ENCODE measurements around the gene ATP8A1. TPM values are rescaled to one million over a fixed set of nuclear protein-coding genes. Genes with fewer than 3 reads are reported as not detected.
A peak's percentile ranks its signal among the peaks of the same experiment; 100 is the strongest.

Gene ATP8A1
- polyA plus RNA-seq, 1 donor, result 4.6 TPM

GRCh38 chr4:42649870-42650269 lies 7.0 kb downstream of the ATP8A1 start:
- DNase-seq, result no peak

GRCh38 chr4:42646999-42647541 lies 9.8 kb downstream of the ATP8A1 start:
- no peak for DNase-seq

- no peak for DNase-seq
These were observed 10.7 kb downstream of the ATP8A1 start for GRCh38 chr4:42646013-42646784.

GRCh38 chr4:42644897-42645296 lies 12.0 kb downstream of the ATP8A1 start:
- DNase-seq, result no peak

GRCh38 chr4:42643685-42644084 lies 13.2 kb downstream of the ATP8A1 start:
- no peak for DNase-seq

- peak; percentile 11 for DNase-seq
These were observed 13.9 kb downstream of the ATP8A1 start for GRCh38 chr4:42642845-42643615.

- no peak for DNase-seq
These were observed 14.7 kb downstream of the ATP8A1 start for GRCh38 chr4:42642101-42642797.

- DNase-seq, result no peak
These were observed 15.2 kb downstream of the ATP8A1 start for GRCh38 chr4:42641656-42642055.

GRCh38 chr4:42641161-42641560 lies 15.7 kb downstream of the ATP8A1 start:
- no peak for DNase-seq

- DNase-seq, result no peak
These were observed 16.3 kb downstream of the ATP8A1 start for GRCh38 chr4:42640613-42641012.

GRCh38 chr4:42638993-42639392 lies 17.9 kb downstream of the ATP8A1 start:
- DNase-seq, result no peak

GRCh38 chr4:42638321-42638720 lies 18.6 kb downstream of the ATP8A1 start:
- DNase-seq, result no peak

GRCh38 chr4:42637867-42638266 lies 19.0 kb downstream of the ATP8A1 start:
- DNase-seq, result no peak

- no peak for DNase-seq
These were observed 19.8 kb downstream of the ATP8A1 start for GRCh38 chr4:42637104-42637503.

- no peak for DNase-seq
These were observed 20.3 kb downstream of the ATP8A1 start for GRCh38 chr4:42636645-42636949.

GRCh38 chr4:42633605-42634388 lies 23.1 kb downstream of the ATP8A1 start:
- DNase-seq, result no peak

- no peak for DNase-seq
These were observed 24.1 kb downstream of the ATP8A1 start for GRCh38 chr4:42632653-42633382.

GRCh38 chr4:42630908-42631307 lies 26.0 kb downstream of the ATP8A1 start:
- no peak for DNase-seq

- no peak for DNase-seq
These were observed 28.2 kb downstream of the ATP8A1 start for GRCh38 chr4:42628740-42629139.

- no peak for DNase-seq
These were observed 28.8 kb downstream of the ATP8A1 start for GRCh38 chr4:42627885-42628646.

- no peak for DNase-seq
These were observed 30.2 kb downstream of the ATP8A1 start for GRCh38 chr4:42626629-42627146.
